ENCODE results near the gene ANKS1A. TPM values are rescaled to one million over a fixed set of nuclear protein-coding genes. Genes with fewer than 3 reads are reported as not detected.

ANKS1A gene
- total RNA-seq, 2 donors from 2014 or later: 25.3 to 26.0 TPM

GRCh38 chr6:34984416-34984815, 95.4 kb downstream of the ANKS1A start:
- no peak overlapping the region for H3K27ac ChIP-seq
- TF ChIP-seq CTCF (IDR thresholded peaks at IDR 0.05): no peak
- intact Hi-C loops (cut with DNase I): loop anchor here (10.0 kb wide), 1 partner anchor 260 kb away; no protein-coding TSS in a partner anchor
- DNase-seq: no peak
- H3K9ac ChIP-seq (ENCODE audit: low read depth in 2 of 2, low read length in 2 of 2): no peak overlapping the region
- no peaks in the 10 kb centered on the region for H3K36me3 ChIP-seq
- H3K4me1 ChIP-seq: no peaks in the 10 kb centered on the region
- H3K9me3 ChIP-seq: no peaks in the 10 kb centered on the region
- no peaks in the 10 kb centered on the region for H3K27me3 ChIP-seq
- no peak overlapping the region for H3K4me3 ChIP-seq

- no peaks in the 10 kb centered on the region for H3K27me3 ChIP-seq
- H3K9ac ChIP-seq (ENCODE audit: low read depth in 2 of 2, low read length in 2 of 2): no peak overlapping the region
- no peak overlapping the region for H3K4me3 ChIP-seq
- no peak for TF ChIP-seq CTCF (IDR thresholded peaks at IDR 0.05)
- intact Hi-C loops (cut with DNase I): loop anchor here (10.0 kb wide), 1 partner anchor 260 kb away; no protein-coding TSS in a partner anchor
- H3K27ac ChIP-seq: no peak overlapping the region
- DNase-seq: no peak
- no peaks in the 10 kb centered on the region for H3K36me3 ChIP-seq
- H3K9me3 ChIP-seq: no peaks in the 10 kb centered on the region
- no peaks in the 10 kb centered on the region for H3K4me1 ChIP-seq
Measured at GRCh38 chr6:34985236-34985635, 96.2 kb downstream of the ANKS1A start.

- intact Hi-C loops (cut with DNase I): loop anchor here (2.0 to 10.0 kb wide), 2 partner anchors 154 to 258 kb away; partner anchors contain the start of gene TCP11
- Histone ChIP-seq H3K27me3 (no peaks in the 10 kb centered on the region), H3K4me3 (no peak overlapping the region), H3K27ac (no peak overlapping the region), H3K9me3 (no peaks in the 10 kb centered on the region), H3K9ac (ENCODE audit: low read depth in 2 of 2, low read length in 2 of 2) (no peak overlapping the region), H3K4me1 (no peaks in the 10 kb centered on the region), H3K36me3 (no peaks in the 10 kb centered on the region)
- peak; percentile 67 for TF ChIP-seq CTCF (IDR thresholded peaks at IDR 0.05)
- DNase-seq: peak; percentile 71
Measured at GRCh38 chr6:34986845-34987246, 97.8 kb downstream of the ANKS1A start.

- no peak for DNase-seq
- no peak overlapping the region for H3K27ac ChIP-seq
- H3K9ac ChIP-seq (ENCODE audit: low read depth in 2 of 2, low read length in 2 of 2): no peak overlapping the region
- no peak for TF ChIP-seq CTCF (IDR thresholded peaks at IDR 0.05)
- intact Hi-C loops (cut with DNase I): loop anchor here (2.0 to 10.0 kb wide), 2 partner anchors 153 to 257 kb away; partner anchors contain the start of gene TCP11
- H3K36me3 ChIP-seq: peaks cover 4% of the 10 kb centered on the region
- no peaks in the 10 kb centered on the region for H3K4me1 ChIP-seq
- H3K4me3 ChIP-seq: no peak overlapping the region
- H3K27me3 ChIP-seq: no peaks in the 10 kb centered on the region
- no peaks in the 10 kb centered on the region for H3K9me3 ChIP-seq
Measured at GRCh38 chr6:34987506-34987905, 98.5 kb downstream of the ANKS1A start.

GRCh38 chr6:34990971-34991560, 102.0 kb downstream of the ANKS1A start:
- Histone ChIP-seq H3K27ac (no peak overlapping the region), H3K4me1 (no peaks in the 10 kb centered on the region), H3K9me3 (no peaks in the 10 kb centered on the region), H3K9ac (ENCODE audit: low read depth in 2 of 2, low read length in 2 of 2) (no peak overlapping the region), H3K27me3 (no peaks in the 10 kb centered on the region), H3K4me3 (no peak overlapping the region), H3K36me3 (peaks cover 4% of the 10 kb centered on the region)
- no peak for TF ChIP-seq CTCF (IDR thresholded peaks at IDR 0.05)
- DNase-seq: no peak
- intact Hi-C loops (cut with DNase I): no loop called here

Data from colonic mucosa (tissue), 4 donors.